Fibroblast of the aortic adventitia (primary cell): ENCODE measurements around the gene ATXN10. TPM values are rescaled to one million over a fixed set of nuclear protein-coding genes. Genes with fewer than 3 reads are reported as not detected.

Experiments
- DNase-seq: peaks from one replicate; pipeline ENCODE4 v3.0.0-alpha.2; 2010; ENCODE audit warnings: low read depth
- H3K4me3 ChIP-seq: 2 replicates; pipeline ENCODE4 v1.5.1; 2011; ENCODE audit warnings: low read depth, mild to moderate bottlenecking, control low read depth, low read length, moderate library complexity
- CTCF ChIP-seq: IDR thresholded peaks from 2 replicates; pipeline ENCODE4 v1.5.1; 2011; ENCODE audit warnings: mild to moderate bottlenecking, low read length, control low read depth, inconsistent platforms; ENCODE audit not compliant: insufficient read depth
- total RNA-seq: library from RNA; depleted of rRNA; stranded (reverse); fragments of >200 nt; gene quantifications from 2 replicates; pipeline ENCODE4 v1.2.3, GENCODE V29; 2012; ENCODE audit warnings: low replicate concordance

Gene ATXN10
- total RNA-seq, 1 donor, result 130 TPM

GRCh38 chr22:45889093-45889538 lies 217.5 kb downstream of the ATXN10 start:
- no peak for DNase-seq
- no peak for TF ChIP-seq CTCF
- H3K4me3 ChIP-seq, result no peak overlapping the region

- DNase-seq, result no peak
- TF ChIP-seq CTCF, result no peak
Observed at GRCh38 chr22:45889539-45890350, 218.1 kb downstream of the ATXN10 start.

GRCh38 chr22:45890351-45890635 lies 218.7 kb downstream of the ATXN10 start:
- DNase-seq, result no peak
- TF ChIP-seq CTCF, result no peak
- no peak overlapping the region for H3K4me3 ChIP-seq

More at GRCh38 chr22:45889539-45890350, 218.1 kb downstream of the ATXN10 start:
- H3K4me3 ChIP-seq, result no peak overlapping the region

GRCh38 chr22:45891021-45891421 lies 219.4 kb downstream of the ATXN10 start:
- TF ChIP-seq CTCF, result no peak
- no peak for DNase-seq
- no peak overlapping the region for H3K4me3 ChIP-seq

- TF ChIP-seq CTCF, result no peak
- H3K4me3 ChIP-seq, result no peak overlapping the region
- DNase-seq, result no peak
Observed at GRCh38 chr22:45891471-45891995, 219.9 kb downstream of the ATXN10 start.

- no peak overlapping the region for H3K4me3 ChIP-seq
- no peak for DNase-seq
- TF ChIP-seq CTCF, result no peak
Observed at GRCh38 chr22:45891996-45892621, 220.5 kb downstream of the ATXN10 start.
